Measurements from ENCODE around the gene ELAC1.
A peak's percentile ranks its signal among the peaks of the same experiment; 100 is the strongest.
"Not testable (repeated sequence)": the region's sequence is repeated elsewhere in the genome, so short reads cannot be mapped to it uniquely, and the experiment has no call there.

Gene ELAC1

GRCh38 chr18:50967714-50968661, at the start of gene ELAC1:
ELAC1 (plus strand) TSS chr18:50968040; CDS start chr18:50974405, 6,365 bp downstream.
- peak; percentile 71 for DNase-seq

GRCh38 chr18:50918153-50918552, 49.7 kb upstream of the ELAC1 start:
- no peak for DNase-seq

- no peak for DNase-seq
Observed at GRCh38 chr18:50924372-50924771, 43.5 kb upstream of the ELAC1 start.

- no peak for DNase-seq
Observed at GRCh38 chr18:50926521-50926920, 41.3 kb upstream of the ELAC1 start.

- no peak for DNase-seq
Observed at GRCh38 chr18:50928551-50928950, 39.3 kb upstream of the ELAC1 start.

GRCh38 chr18:50933684-50934083, 34.2 kb upstream of the ELAC1 start:
- DNase-seq = no peak

- DNase-seq = no peak
Observed at GRCh38 chr18:50934545-50935211, 33.2 kb upstream of the ELAC1 start.

- no peak for DNase-seq
Observed at GRCh38 chr18:50935493-50936191, 32.2 kb upstream of the ELAC1 start.

- DNase-seq = no peak
Observed at GRCh38 chr18:50937183-50937582, 30.7 kb upstream of the ELAC1 start.

GRCh38 chr18:50938912-50939311, 28.9 kb upstream of the ELAC1 start:
- DNase-seq = no peak

- no peak for DNase-seq
Observed at GRCh38 chr18:50944245-50944932, 23.5 kb upstream of the ELAC1 start.

- not testable (repeated sequence) for DNase-seq
Observed at GRCh38 chr18:50945918-50946317, 21.9 kb upstream of the ELAC1 start.

- no peak for DNase-seq
Observed at GRCh38 chr18:50947899-50948298, 19.9 kb upstream of the ELAC1 start.

GRCh38 chr18:50949185-50949584, 18.7 kb upstream of the ELAC1 start:
- no peak for DNase-seq

- DNase-seq = no peak
Observed at GRCh38 chr18:50950626-50951025, 17.2 kb upstream of the ELAC1 start.

GRCh38 chr18:50953822-50954221, 14.0 kb upstream of the ELAC1 start:
- no peak for DNase-seq

- DNase-seq = no peak
Observed at GRCh38 chr18:50955253-50955652, 12.6 kb upstream of the ELAC1 start.

- DNase-seq = no peak
Observed at GRCh38 chr18:50956116-50956515, 11.7 kb upstream of the ELAC1 start.

- no peak for DNase-seq
Observed at GRCh38 chr18:50961974-50962373, 5.9 kb upstream of the ELAC1 start.

GRCh38 chr18:50969448-50969847, 1.6 kb downstream of the ELAC1 start:
- no peak for DNase-seq

- no peak for DNase-seq
Observed at GRCh38 chr18:50970006-50970405, 2.2 kb downstream of the ELAC1 start.

- not testable (repeated sequence) for DNase-seq
Observed at GRCh38 chr18:50972404-50972803, 4.6 kb downstream of the ELAC1 start.
